Gastroesophageal sphincter (tissue), 2 donors: ENCODE measurements around the gene KRT83.

Experiments used
- POLR2A ChIP-seq, 2 donors: fragments of 450-650 bp; IDR thresholded peaks; one replicate each; pipeline ENCODE4 v1.6.1; 2017; ENCODE audit warnings: antibody characterized with exemption in 2 of 2, mild to moderate bottlenecking in 2 of 2, moderate library complexity in 1 of 2
- POLR2AphosphoS5 ChIP-seq: sonication (generic); formaldehyde crosslinking; IDR thresholded peaks from one replicate; pipeline ENCODE4 v1.6.1; 2017; ENCODE audit warnings: antibody characterized with exemption

DNA sequence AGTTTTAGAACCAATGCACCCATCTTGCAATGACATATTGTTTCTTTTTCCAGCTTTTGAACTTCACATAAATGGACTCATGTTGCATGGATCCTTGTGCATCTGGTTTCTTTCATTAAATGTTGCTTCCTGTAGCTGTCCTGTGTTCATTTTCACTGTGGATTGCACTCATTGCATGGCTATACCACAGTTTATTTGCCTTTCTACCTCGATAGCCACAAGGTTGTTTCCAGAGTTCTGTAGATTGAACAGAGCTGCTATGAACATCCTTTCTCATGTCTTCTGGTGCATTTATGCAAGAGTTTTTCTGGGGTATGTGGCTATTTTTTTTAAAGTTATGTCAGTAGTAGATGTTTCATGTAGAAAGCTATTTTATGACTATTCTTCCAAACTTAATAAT is 26.4 kb downstream of the KRT83 start:
- TF ChIP-seq POLR2A (IDR thresholded peaks at IDR 0.05) (no peak), POLR2AphosphoS5 (no peak)
